Measurements from ENCODE around the gene TOMM70. TPM values are rescaled to one million over a fixed set of nuclear protein-coding genes. Genes with fewer than 3 reads are reported as not detected.

Gene TOMM70
- total and polyA plus RNA-seq, 4 donors = 17.1 to 33.9 (median 24.9) TPM

GRCh38 chr3:100403362-100404249, 2.7 kb upstream of the TOMM70 start:
- Histone ChIP-seq H3K27me3 (ENCODE audit: control insufficient read depth in 1 of 2, insufficient read depth in 2 of 2, low read length in 1 of 2) (no peaks in the 10 kb centered on the region), H3K27ac (ENCODE audit: low read depth in 1 of 2, low read length in 2 of 2) (no peak overlapping the region), H3K9me3 (ENCODE audit: control insufficient read depth, low read length) (peaks cover 2% of the 10 kb centered on the region), H3K4me1 (ENCODE audit: control insufficient read depth in 1 of 2, insufficient read depth in 2 of 2, low read length in 2 of 2) (no peaks in the 10 kb centered on the region), H3K36me3 (ENCODE audit: control insufficient read depth in 1 of 2, insufficient read depth in 2 of 2, low read length in 1 of 2) (no peaks in the 10 kb centered on the region), H3K4me3 (ENCODE audit: low read length in 2 of 2) (peak overlapping the region in 1 of 2 donors; percentile 72)
- no peak for ATAC-seq (ENCODE audit: low FRiP score)
- intact Hi-C loops (cut with DNase I) = loop anchor here (5.0 to 10.0 kb wide), 2 partner anchors 69 to 89 kb away; partner anchors contain the start of genes NIT2 (in 1 of the 2) and TMEM45A (in 1 of the 2)
- DNase-seq = no peak
- WGBS, 2 donors = 43 to 45% methylated on average over 5 of the region's 5 CpGs

DNA sequence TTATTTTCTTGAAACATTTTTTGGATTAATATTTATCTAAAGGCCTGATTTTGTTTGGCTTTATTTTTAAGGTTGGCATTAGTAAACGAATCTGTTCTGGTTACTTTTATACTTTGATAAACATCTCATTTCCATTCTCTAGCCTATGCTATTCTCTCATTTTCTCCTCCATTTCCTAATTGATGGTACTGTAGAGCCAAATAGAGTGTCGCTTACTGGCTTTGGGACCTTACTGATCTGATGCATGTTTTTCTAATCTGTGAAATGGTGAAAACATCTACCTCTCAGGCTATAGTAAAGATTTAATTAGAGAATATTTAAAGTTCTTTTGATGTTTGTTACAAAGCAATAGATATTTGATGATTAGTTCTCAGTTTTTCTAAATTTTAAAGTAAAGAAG, 2.0 kb upstream of the TOMM70 start:
- WGBS, 2 donors = 11 to 12% methylated on average over 2 of the region's 2 CpGs
- H3K27me3 ChIP-seq (ENCODE audit: control insufficient read depth in 1 of 2, insufficient read depth in 2 of 2, low read length in 1 of 2) = no peaks in the 10 kb centered on the region

DNA sequence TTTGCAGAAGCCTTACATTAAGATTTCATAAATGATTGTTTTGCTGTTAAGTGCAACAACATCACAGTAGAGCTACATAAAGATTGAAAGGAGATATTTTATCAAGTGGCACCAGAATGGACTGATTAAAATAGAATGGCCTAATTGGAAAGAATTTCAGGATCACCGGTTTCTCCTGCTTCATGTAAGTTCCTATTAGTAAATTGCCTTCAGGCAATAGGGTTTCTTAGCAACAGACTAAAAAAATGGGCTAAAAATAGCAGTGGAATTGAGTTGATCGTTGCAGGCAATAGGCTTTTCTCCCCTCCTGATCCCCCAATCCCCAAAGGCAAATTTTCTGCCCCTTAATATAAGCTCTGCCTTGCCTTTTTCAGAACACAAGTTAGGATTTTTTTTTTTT, 1.4 kb upstream of the TOMM70 start:
- Histone ChIP-seq H3K27ac (ENCODE audit: low read depth in 1 of 2, low read length in 2 of 2) (no peak overlapping the region), H3K27me3 (ENCODE audit: control insufficient read depth in 1 of 2, insufficient read depth in 2 of 2, low read length in 1 of 2) (no peaks in the 10 kb centered on the region), H3K9me3 (ENCODE audit: control insufficient read depth, low read length) (no peaks in the 10 kb centered on the region), H3K4me1 (ENCODE audit: control insufficient read depth in 1 of 2, insufficient read depth in 2 of 2, low read length in 2 of 2) (no peaks in the 10 kb centered on the region), H3K36me3 (ENCODE audit: control insufficient read depth in 1 of 2, insufficient read depth in 2 of 2, low read length in 1 of 2) (no peaks in the 10 kb centered on the region), H3K4me3 (ENCODE audit: low read length in 2 of 2) (peak overlapping the region; percentile 72 to 96)
- intact Hi-C loops (cut with DNase I) = loop anchor here (5.0 to 10.0 kb wide), 2 partner anchors 67 to 90 kb away; partner anchors contain the start of genes NIT2 (in 1 of the 2) and TMEM45A (in 1 of the 2)
- WGBS, 2 donors = 0 to 1% methylated on average over 2 of the region's 2 CpGs
- no peak for ATAC-seq (ENCODE audit: low FRiP score)
- no peak for DNase-seq

More for the DNA sequence above, 2.0 kb upstream of the TOMM70 start:
- no peaks in the 10 kb centered on the region for H3K9me3 ChIP-seq (ENCODE audit: control insufficient read depth, low read length)
- no peak for ATAC-seq (ENCODE audit: low FRiP score)
- no peak for DNase-seq
- no peak overlapping the region for H3K27ac ChIP-seq (ENCODE audit: low read depth in 1 of 2, low read length in 2 of 2)
- H3K4me1 ChIP-seq (ENCODE audit: control insufficient read depth in 1 of 2, insufficient read depth in 2 of 2, low read length in 2 of 2) = no peaks in the 10 kb centered on the region
- H3K36me3 ChIP-seq (ENCODE audit: control insufficient read depth in 1 of 2, insufficient read depth in 2 of 2, low read length in 1 of 2) = no peaks in the 10 kb centered on the region
- H3K4me3 ChIP-seq (ENCODE audit: low read length in 2 of 2) = peak overlapping the region; percentile 72 to 96
- intact Hi-C loops (cut with DNase I) = loop anchor here (5.0 to 10.0 kb wide), 2 partner anchors 68 to 89 kb away; partner anchors contain the start of genes NIT2 (in 1 of the 2) and TMEM45A (in 1 of the 2)

GRCh38 chr3:100401674-100402041, 769 bp upstream of the TOMM70 start:
- Histone ChIP-seq H3K36me3 (ENCODE audit: control insufficient read depth in 1 of 2, insufficient read depth in 2 of 2, low read length in 1 of 2) (no peaks in the 10 kb centered on the region), H3K4me3 (ENCODE audit: low read length in 2 of 2) (peak overlapping the region; percentile 72 to 96), H3K9me3 (ENCODE audit: control insufficient read depth, low read length) (no peaks in the 10 kb centered on the region), H3K27me3 (ENCODE audit: control insufficient read depth in 1 of 2, insufficient read depth in 2 of 2, low read length in 1 of 2) (no peaks in the 10 kb centered on the region), H3K27ac (ENCODE audit: low read depth in 1 of 2, low read length in 2 of 2) (peak overlapping the region in 1 of 2 donors; percentile 92), H3K4me1 (ENCODE audit: control insufficient read depth in 1 of 2, insufficient read depth in 2 of 2, low read length in 2 of 2) (no peaks in the 10 kb centered on the region)
- DNase-seq (peak; percentile 56 to 79), ATAC-seq (ENCODE audit: low FRiP score) (peak; percentile 27)
- WGBS, 2 donors = 0% methylated on average over 23 of the region's 23 CpGs
- intact Hi-C loops (cut with DNase I) = loop anchor here (5.0 to 10.0 kb wide), 2 partner anchors 67 to 91 kb away; partner anchors contain the start of genes NIT2 (in 1 of the 2) and TMEM45A (in 1 of the 2)

DNA sequence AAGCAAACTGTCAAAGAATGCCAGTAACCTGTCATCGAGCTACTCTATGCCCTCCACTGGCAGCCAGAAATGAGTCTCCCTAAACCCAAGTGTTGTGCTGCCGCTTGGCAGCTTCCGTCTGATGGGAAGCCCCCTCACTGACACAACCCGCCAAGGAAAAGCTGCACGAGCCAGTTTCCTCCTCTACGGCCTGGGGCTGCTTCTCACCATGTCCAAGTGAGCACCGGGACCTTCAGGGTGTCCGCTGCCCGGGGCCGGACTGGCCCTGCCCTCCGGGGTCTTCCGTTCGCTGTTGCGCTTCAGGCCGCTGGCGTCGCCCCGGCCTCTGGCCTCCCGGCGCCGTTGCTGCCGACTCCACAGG, 490 bp downstream of the TOMM70 start:
- DNase-seq (peak in 1 of 2 donors; percentile 47), ATAC-seq (ENCODE audit: low FRiP score) (no peak)
- WGBS, 2 donors = 0% methylated on average over 22 of the region's 22 CpGs
- Histone ChIP-seq H3K4me3 (ENCODE audit: low read length in 2 of 2) (peak overlapping the region; percentile 83 to 92), H3K27ac (ENCODE audit: low read depth in 1 of 2, low read length in 2 of 2) (peak overlapping the region; percentile 30 to 34), H3K36me3 (ENCODE audit: control insufficient read depth in 1 of 2, insufficient read depth in 2 of 2, low read length in 1 of 2) (no peaks in the 10 kb centered on the region), H3K4me1 (ENCODE audit: control insufficient read depth in 1 of 2, insufficient read depth in 2 of 2, low read length in 2 of 2) (no peaks in the 10 kb centered on the region), H3K9me3 (ENCODE audit: control insufficient read depth, low read length) (no peaks in the 10 kb centered on the region), H3K27me3 (ENCODE audit: control insufficient read depth in 1 of 2, insufficient read depth in 2 of 2, low read length in 1 of 2) (no peaks in the 10 kb centered on the region)
- intact Hi-C loops (cut with DNase I) = loop anchor here (5.0 to 10.0 kb wide), 2 partner anchors 66 to 92 kb away; partner anchors contain the start of genes NIT2 (in 1 of the 2) and TMEM45A (in 1 of the 2)

- WGBS, 2 donors = 34 to 36% methylated on average over 9 of the region's 9 CpGs
- H3K36me3 ChIP-seq (ENCODE audit: control insufficient read depth in 1 of 2, insufficient read depth in 2 of 2, low read length in 1 of 2) = no peaks in the 10 kb centered on the region
- H3K27me3 ChIP-seq (ENCODE audit: control insufficient read depth in 1 of 2, insufficient read depth in 2 of 2, low read length in 1 of 2) = no peaks in the 10 kb centered on the region
- intact Hi-C loops (cut with DNase I) = loop anchor here (5.0 to 10.0 kb wide), 3 partner anchors 65 to 1805 kb away; partner anchors contain the start of genes CPOX (in 1 of the 2), NIT2 (in 1 of the 2) and TMEM45A (in 1 of the 2)
- DNase-seq = peak in 1 of 2 donors; percentile 46
- ATAC-seq (ENCODE audit: low FRiP score) = no peak
- H3K9me3 ChIP-seq (ENCODE audit: control insufficient read depth, low read length) = no peaks in the 10 kb centered on the region
- H3K27ac ChIP-seq (ENCODE audit: low read depth in 1 of 2, low read length in 2 of 2) = no peak overlapping the region
- H3K4me3 ChIP-seq (ENCODE audit: low read length in 2 of 2) = peak overlapping the region; percentile 83 to 92
- no peaks in the 10 kb centered on the region for H3K4me1 ChIP-seq (ENCODE audit: control insufficient read depth in 1 of 2, insufficient read depth in 2 of 2, low read length in 2 of 2)
Measured at GRCh38 chr3:100399341-100400071, 1.4 kb downstream of the TOMM70 start.

GRCh38 chr3:100396967-100397366, 3.9 kb downstream of the TOMM70 start:
- H3K4me1 ChIP-seq (ENCODE audit: control insufficient read depth in 1 of 2, insufficient read depth in 2 of 2, low read length in 2 of 2) = no peaks in the 10 kb centered on the region
- intact Hi-C loops (cut with DNase I) = loop anchor here in 1 of 2 donors (10.0 kb wide), 1 partner anchor 1802 kb away; the partner anchor contains the start of gene CPOX
- H3K4me3 ChIP-seq (ENCODE audit: low read length in 2 of 2) = no peak overlapping the region
- WGBS, 2 donors = 89% methylated on average over 2 of the region's 2 CpGs
- no peaks in the 10 kb centered on the region for H3K36me3 ChIP-seq (ENCODE audit: control insufficient read depth in 1 of 2, insufficient read depth in 2 of 2, low read length in 1 of 2)
- no peaks in the 10 kb centered on the region for H3K9me3 ChIP-seq (ENCODE audit: control insufficient read depth, low read length)
- DNase-seq (no peak), ATAC-seq (ENCODE audit: low FRiP score) (no peak)
- no peak overlapping the region for H3K27ac ChIP-seq (ENCODE audit: low read depth in 1 of 2, low read length in 2 of 2)
- no peaks in the 10 kb centered on the region for H3K27me3 ChIP-seq (ENCODE audit: control insufficient read depth in 1 of 2, insufficient read depth in 2 of 2, low read length in 1 of 2)

DNA sequence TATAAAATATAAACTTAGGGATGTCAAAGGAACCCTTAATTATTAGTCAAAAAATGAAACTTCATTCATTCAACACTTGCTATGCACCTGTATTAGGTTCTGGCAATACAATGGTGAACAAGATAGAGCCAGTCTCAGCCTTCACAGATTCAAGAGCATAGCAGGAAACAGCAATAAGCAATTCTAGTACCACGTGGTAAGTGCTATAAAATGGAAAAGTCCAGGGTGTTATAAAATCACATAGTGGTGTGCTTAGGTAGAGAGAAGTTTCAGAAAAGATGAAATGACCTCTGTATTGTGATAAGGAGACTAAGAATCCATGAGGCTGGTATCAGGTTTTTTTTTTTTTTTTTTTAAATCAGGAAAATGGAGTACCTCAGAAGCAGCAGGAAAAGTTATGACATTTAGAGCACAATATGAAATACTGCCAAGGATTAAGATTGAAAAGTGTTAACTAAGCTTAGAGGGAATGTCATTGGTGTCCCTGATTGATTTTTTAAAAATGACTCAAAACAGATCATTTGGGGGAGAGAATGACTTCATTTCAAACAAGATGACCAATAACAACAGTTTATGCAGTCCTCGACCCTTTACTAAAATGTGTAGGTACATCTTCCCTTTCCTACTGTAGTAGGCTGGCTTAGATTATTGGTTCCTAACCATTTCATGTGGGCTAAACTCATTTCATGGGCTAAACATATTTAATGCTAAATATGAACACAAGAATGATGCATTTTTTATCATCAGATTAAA, 5.0 kb downstream of the TOMM70 start:
- H3K27ac ChIP-seq (ENCODE audit: low read depth in 1 of 2, low read length in 2 of 2) = no peak overlapping the region
- no peak for ATAC-seq (ENCODE audit: low FRiP score)
- H3K9me3 ChIP-seq (ENCODE audit: control insufficient read depth, low read length) = no peaks in the 10 kb centered on the region
- no peaks in the 10 kb centered on the region for H3K36me3 ChIP-seq (ENCODE audit: control insufficient read depth in 1 of 2, insufficient read depth in 2 of 2, low read length in 1 of 2)
- H3K4me3 ChIP-seq (ENCODE audit: low read length in 2 of 2) = no peak overlapping the region
- intact Hi-C loops (cut with DNase I) = loop anchor here in 1 of 2 donors (10.0 kb wide), 1 partner anchor 1801 kb away; the partner anchor contains the start of gene CPOX
- DNase-seq = no peak
- 67 to 69% methylated on average over 2 of the region's 2 CpGs for WGBS, 2 donors
- H3K27me3 ChIP-seq (ENCODE audit: control insufficient read depth in 1 of 2, insufficient read depth in 2 of 2, low read length in 1 of 2) = no peaks in the 10 kb centered on the region
- H3K4me1 ChIP-seq (ENCODE audit: control insufficient read depth in 1 of 2, insufficient read depth in 2 of 2, low read length in 2 of 2) = no peaks in the 10 kb centered on the region

Data from aorta (tissue), 5 donors.